ENCODE measurements around the gene CARMIL1.
"Not testable (repeated sequence)": the region's sequence is repeated elsewhere in the genome, so short reads cannot be mapped to it uniquely, and the experiment has no call there.

CARMIL1 gene

GRCh38 chr6:25414755-25415154, 135.6 kb downstream of the CARMIL1 start:
- no peak for DNase-seq

- no peak for DNase-seq
These were observed 136.1 kb downstream of the CARMIL1 start for GRCh38 chr6:25415274-25415673.

GRCh38 chr6:25415701-25416100, 136.5 kb downstream of the CARMIL1 start:
- DNase-seq = no peak

- no peak for DNase-seq
These were observed 138.0 kb downstream of the CARMIL1 start for GRCh38 chr6:25417046-25417605.

- no peak for DNase-seq
These were observed 139.4 kb downstream of the CARMIL1 start for GRCh38 chr6:25418454-25419052.

- no peak for DNase-seq
These were observed 140.7 kb downstream of the CARMIL1 start for GRCh38 chr6:25419879-25420278.

- DNase-seq = no peak
These were observed 144.2 kb downstream of the CARMIL1 start for GRCh38 chr6:25423358-25423757.

GRCh38 chr6:25424303-25424702, 145.1 kb downstream of the CARMIL1 start:
- DNase-seq = no peak

GRCh38 chr6:25427549-25427948, 148.4 kb downstream of the CARMIL1 start:
- DNase-seq = no peak

- no peak for DNase-seq
These were observed 149.7 kb downstream of the CARMIL1 start for GRCh38 chr6:25428758-25429317.

GRCh38 chr6:25431306-25431974, 152.3 kb downstream of the CARMIL1 start:
- no peak for DNase-seq

- no peak for DNase-seq
These were observed 152.8 kb downstream of the CARMIL1 start for GRCh38 chr6:25431975-25432307.

- no peak for DNase-seq
These were observed 155.7 kb downstream of the CARMIL1 start for GRCh38 chr6:25434921-25435320.

GRCh38 chr6:25435416-25435985, 156.3 kb downstream of the CARMIL1 start:
- no peak for DNase-seq

- no peak for DNase-seq
These were observed 157.6 kb downstream of the CARMIL1 start for GRCh38 chr6:25436760-25437159.

- no peak for DNase-seq
These were observed 160.2 kb downstream of the CARMIL1 start for GRCh38 chr6:25439368-25439767.

- DNase-seq = no peak
These were observed 162.6 kb downstream of the CARMIL1 start for GRCh38 chr6:25441663-25442270.

- DNase-seq = no peak
These were observed 163.7 kb downstream of the CARMIL1 start for GRCh38 chr6:25442898-25443297.

GRCh38 chr6:25444521-25444920, 165.3 kb downstream of the CARMIL1 start:
- DNase-seq = not testable (repeated sequence)

- no peak for DNase-seq
These were observed 167.8 kb downstream of the CARMIL1 start for GRCh38 chr6:25446830-25447569.

GRCh38 chr6:25447570-25447929, 168.4 kb downstream of the CARMIL1 start:
- no peak for DNase-seq

- no peak for DNase-seq
These were observed 169.9 kb downstream of the CARMIL1 start for GRCh38 chr6:25448965-25449538.

GRCh38 chr6:25449774-25450173, 170.6 kb downstream of the CARMIL1 start:
- DNase-seq = no peak
